ENCODE data around the gene RBM4B.
"Not testable (repeated sequence)": the region's sequence is repeated elsewhere in the genome, so short reads cannot be mapped to it uniquely, and the experiment has no call there.

RBM4B gene, protein sequence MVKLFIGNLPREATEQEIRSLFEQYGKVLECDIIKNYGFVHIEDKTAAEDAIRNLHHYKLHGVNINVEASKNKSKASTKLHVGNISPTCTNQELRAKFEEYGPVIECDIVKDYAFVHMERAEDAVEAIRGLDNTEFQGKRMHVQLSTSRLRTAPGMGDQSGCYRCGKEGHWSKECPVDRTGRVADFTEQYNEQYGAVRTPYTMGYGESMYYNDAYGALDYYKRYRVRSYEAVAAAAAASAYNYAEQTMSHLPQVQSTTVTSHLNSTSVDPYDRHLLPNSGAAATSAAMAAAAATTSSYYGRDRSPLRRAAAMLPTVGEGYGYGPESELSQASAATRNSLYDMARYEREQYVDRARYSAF

DNA sequence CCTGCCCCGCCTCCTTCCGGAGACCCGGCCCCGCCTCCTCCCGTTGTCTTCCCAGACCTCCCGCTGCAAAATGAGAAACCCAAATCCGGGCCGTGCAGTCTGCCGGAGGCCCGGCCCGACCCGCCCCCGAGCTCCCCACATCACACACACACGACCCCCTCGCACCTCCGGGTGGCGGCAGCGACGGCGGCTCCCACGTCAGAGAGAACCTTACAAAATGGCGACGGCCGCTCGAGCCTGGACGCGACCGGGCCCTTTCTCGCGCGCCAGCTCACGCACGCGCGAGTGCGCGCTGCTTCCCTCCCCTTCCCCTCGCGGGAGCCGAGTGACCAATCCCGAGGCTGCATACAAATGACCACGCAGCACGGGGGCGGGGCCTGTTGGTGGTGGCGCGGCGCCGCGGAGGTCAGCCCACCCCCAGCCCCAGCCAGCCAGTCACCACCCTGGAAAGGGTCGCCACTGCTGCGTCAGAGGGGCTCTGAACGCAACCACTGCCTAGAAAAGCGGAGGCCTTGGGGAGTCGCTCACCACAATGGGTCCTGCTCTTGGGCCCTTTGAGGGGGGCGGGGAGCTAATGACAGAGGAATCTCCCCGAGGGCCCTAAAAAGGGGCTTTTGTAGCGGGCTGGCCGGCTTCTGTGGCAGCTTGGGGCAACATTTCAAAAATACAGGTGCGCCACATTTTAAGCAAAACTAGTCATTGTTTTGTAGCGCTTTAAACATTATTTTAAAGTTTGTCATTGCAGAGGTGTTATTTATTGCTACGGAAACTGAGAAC lies at the start of gene RBM4B:
TSS of gene RBM4B (minus strand) at position 289 of the 777 bp plus-strand sequence. CDS start 808 bp downstream, outside the sequence.
- DNase-seq (ENCODE audit: low read depth, low spot score) = peak; percentile 99

DNA sequence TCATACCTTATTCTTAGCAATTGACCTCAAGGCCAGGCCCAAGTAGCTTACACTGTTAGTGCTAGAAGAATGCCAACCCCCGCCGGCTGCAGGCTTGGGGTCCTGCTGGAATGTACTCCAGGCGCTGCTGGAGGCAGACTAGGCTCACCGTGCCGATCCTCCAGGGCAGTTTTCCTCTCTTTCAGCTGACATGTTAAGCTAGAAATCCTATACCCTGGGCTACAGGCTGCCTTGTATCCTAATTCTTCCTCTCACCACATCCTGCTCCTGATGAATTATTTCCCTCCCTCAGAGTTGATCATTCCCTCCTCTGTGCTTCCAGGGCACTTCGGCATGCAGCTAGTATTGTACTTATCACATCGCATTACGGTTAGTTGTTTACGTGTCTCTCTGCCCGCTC lies 48.0 kb upstream of the RBM4B start:
- DNase-seq (ENCODE audit: low read depth, low spot score) = peak; percentile 65

DNA sequence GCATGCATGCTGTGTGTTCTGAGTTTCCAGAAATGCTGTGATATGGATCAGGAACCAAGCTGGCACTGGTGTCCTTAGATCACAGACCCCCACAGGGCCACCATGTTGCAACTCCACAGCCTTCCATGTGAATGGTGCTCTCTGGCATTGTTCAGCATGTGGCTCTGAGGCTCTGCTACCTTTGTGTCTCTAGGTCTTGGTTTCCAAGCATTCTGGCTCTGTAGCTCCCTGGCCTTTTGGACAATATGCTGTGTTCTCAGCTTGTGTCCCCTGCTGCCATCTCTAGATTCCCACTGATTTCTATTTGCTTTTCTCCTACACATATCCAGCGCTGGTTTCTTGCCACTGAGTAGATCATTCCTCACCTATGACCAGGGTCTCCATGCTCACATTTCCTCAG lies 47.4 kb upstream of the RBM4B start:
- no peak for DNase-seq (ENCODE audit: low read depth, low spot score)

DNA sequence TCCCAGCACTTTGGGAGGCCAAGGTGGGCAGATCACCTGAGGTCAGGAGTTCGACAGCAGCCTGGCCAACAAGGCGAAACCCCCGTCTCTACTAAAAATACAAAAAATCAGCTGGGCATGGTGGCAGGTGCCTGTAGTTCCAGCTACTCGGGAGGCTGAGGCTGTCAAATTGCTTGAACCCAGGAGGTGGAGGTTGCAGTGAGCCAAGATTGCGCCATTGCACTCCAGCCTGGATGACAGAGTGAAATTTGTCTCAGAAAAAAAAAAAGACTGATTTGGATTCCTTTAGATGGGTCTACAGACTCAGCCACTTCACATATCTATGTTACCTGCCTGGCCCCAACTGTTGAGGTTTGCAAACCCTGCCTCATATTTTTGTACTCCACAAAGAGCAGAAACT lies 46.5 kb upstream of the RBM4B start:
- DNase-seq (ENCODE audit: low read depth, low spot score) = not testable (repeated sequence)

DNA sequence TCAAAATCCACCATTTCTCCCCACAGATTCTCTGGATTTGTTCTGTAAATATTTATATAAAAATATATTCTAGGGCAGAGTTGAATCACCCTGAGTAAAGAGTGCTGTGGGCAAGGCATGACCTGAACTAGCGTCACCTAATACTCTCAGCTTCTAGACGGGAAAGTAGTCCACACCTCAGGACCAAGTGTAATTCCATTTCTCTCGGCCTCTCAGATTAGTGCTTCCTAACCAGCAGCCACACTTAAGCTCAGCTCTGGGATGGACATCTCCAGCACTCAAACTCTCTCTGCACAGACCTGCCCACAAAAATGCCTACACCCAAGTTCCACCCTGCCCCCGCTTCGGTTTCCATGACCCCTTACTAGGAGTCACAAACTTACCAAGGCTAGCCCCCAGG lies 46.0 kb upstream of the RBM4B start:
- no peak for DNase-seq (ENCODE audit: low read depth, low spot score)

DNA sequence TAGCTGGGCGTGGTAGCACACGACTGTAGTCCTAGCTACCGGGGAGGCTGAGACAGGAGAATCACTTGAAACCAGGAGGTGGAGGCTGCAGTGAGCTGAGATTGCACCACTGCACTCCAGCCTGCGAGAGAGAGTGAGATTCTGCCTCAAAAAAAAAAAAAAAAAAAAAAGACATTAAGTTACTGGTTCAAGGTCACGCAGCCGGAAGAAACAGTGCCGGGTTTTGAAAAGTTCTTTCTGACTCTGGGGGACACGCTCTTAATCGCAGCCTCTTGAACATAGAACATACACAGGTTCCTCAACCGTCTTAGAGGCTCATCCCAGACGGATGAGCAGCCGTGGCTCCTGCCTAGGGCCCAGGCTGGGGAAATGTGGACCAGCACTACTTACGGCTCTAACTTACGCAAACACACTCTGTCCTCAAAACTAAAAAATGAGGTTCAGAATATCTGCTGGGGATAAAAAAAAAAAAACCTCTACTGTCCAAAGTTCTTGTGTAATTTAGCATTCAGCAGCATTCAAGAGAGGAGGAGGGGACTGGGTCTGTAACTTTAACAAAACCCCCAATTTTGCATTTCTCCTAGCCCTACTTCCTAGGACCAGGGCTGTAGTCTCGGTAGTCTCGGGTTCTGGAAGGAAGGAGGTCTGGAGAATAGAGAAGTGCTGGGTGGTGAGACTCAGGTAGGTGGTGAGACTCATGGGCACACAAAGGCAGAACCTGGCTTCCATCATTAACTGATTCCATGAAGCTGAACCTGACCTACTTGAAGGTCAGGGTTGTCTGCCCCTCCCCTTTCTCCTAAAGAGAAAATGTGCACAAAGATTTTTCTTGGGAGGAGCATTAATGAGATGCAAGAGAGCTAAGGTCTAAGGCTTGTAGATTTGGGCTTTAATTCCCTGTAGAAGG lies 45.3 kb upstream of the RBM4B start:
- no peak for DNase-seq (ENCODE audit: low read depth, low spot score)

DNA sequence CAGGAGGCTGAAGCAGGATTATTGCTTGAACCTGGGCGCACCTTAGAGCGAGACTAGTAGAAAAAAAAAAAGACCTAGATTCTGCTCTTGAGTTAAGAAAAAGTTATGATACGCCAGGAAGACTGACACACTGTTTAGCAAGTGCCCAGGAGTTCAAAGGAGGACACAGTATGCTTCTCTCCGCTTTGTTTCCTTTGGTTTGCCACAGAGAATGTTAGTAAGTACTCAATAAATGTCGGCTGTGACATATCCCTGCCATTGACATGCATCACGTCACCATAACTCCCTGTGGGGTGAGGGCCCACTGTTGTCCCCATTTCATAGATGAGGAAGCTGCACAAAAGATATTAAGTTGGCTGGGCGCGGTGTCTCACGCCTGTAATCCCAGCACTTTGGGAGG lies 44.3 kb upstream of the RBM4B start:
- no peak for DNase-seq (ENCODE audit: low read depth, low spot score)

DNA sequence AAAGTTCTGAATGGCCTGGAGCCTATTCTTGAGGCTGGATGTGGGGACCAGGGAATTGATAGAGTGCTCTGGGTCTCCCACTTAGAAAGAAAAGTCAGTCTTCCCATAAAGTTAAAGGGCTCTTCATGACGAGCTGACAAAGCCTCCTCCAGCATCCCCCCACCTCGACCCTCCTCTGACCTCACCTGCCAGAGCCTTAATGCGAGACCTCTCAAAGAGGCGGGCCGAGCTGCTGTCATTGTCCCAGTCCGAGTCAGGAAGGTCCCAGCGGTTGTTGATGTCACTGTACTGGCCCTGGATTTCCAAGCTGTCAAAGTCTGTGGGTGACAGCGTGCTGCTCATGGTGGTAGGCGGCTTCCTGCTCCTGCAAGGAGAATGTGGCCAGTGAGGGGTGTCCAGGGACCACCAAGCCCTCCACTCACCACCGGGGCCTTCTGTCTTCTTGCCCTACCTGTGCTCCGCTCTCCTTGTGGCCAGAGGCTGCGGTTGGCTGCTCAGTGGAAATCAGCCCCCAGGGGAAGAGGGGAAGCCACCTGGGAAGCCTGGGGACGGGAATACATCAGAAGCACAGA lies 43.3 kb upstream of the RBM4B start:
- no peak for DNase-seq (ENCODE audit: low read depth, low spot score)

DNA sequence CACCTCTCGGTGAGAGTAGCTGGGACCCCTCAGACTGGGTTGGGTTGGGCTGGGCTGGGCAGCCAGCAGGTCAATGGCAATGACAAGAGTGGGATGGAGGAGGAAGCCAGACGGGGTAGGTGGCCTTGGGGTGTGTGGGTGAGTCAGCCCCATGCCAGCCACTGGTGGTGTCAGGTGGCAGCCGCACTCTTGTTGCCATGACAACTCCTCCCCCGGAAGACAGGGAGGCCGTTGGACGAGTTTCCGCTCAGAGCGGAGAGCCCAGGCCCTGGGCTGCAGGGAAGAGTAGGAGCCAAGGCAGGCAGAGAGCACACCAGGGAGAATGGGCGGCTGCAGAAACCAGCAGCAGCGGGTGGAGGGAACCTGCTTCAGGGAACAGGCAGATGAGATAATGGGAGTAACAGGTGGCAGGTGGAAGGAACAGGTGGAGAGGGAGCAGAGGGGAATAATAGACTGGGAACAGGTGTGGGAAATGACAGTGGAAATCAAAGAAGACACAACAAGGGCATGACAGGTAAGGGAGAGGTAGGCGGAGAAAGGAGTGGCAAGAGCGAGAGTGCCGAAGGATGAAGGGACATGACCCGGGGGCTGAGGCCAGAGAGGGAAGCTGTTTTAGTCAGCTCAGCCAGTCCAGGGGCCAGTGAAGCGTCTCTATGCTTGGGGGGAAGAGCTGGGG lies 42.7 kb upstream of the RBM4B start:
- DNase-seq (ENCODE audit: low read depth, low spot score) = peak; percentile 90

DNA sequence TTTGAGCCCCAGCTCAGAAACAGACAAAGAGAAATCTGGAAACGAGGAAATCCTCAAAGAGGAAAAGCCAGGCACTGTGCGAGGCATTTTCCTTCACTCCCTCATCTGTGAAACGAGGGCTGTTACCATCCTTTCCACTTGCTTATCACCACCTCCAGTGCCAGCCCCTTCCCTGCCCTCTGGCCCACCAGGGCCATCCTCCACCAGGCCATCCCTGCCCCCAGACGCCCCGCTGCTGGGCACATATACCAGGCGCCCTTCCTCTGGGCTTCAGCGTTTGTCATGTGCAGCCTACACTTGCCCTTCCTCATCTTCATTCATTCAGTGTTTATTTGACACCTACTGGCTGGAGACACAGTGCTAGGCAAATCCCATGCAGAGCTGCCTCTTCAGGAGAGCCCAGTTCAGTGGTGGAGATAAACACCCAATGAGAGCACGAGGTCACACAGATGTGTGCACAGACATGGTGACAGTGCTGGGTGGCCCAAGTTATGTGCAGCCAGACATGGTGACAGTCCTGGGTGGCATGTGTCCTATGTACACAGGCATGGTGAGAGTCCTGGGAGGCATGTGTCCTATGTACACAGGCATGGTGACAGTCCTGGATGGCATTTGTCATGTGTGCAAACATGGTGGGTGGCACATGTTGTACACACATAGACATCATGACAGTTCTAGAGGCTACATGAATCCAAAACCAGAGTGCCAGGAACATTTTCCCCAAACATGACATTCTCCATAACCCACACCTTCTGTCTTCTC lies 41.6 kb upstream of the RBM4B start:
- no peak for DNase-seq (ENCODE audit: low read depth, low spot score)

DNA sequence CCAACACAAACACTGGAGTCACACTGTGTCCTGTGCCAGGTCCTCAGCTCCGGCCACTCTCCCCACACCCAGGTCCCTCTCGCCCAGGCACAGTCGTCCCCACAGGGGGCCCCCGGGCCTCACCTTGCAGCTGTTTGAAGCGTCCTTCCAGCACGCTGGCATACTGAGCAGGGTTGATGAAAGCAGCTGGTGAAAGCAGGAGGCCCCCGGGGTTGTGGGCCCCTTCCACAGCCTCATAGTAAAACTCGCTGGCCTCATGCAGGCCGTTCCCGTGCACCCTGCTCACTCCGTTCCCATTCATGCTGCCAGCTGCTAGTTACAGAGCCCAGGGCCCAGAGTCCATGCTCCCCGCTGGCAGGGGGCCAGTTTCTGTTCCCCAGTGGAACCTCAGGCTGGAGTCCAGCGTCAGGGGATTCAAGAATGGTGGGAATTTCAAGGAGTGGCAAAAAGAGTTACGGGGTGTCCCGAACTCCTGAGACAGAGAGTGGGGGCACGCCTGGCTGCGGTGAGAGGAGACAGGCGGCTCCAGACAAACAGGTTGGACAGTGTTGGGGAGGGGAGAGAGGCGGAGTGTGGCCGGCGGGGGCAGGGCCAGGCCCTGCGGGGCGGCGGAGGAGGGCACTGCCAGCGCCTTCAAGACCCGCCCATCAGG lies 40.8 kb upstream of the RBM4B start:
- DNase-seq (ENCODE audit: low read depth, low spot score) = peak; percentile 41

DNA sequence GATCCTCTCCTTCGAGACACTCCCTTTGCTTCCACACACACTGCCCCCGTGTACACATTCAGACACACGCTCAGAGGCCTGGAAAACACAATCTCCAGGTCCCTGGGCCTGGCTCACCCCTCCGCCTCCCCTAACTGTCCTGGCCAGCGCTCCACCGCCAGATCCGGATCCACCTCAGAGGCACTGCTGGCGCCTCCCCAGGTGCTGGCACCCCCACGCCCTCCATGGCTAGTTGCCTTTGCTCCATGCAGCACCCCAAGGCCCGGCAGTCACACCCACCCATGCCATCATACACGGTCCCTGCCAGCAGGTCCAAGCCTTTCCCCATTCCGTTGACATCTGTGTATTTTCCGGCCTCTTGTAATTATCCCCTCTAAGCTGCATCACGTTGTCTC lies 40.2 kb upstream of the RBM4B start:
- no peak for DNase-seq (ENCODE audit: low read depth, low spot score)

DNA sequence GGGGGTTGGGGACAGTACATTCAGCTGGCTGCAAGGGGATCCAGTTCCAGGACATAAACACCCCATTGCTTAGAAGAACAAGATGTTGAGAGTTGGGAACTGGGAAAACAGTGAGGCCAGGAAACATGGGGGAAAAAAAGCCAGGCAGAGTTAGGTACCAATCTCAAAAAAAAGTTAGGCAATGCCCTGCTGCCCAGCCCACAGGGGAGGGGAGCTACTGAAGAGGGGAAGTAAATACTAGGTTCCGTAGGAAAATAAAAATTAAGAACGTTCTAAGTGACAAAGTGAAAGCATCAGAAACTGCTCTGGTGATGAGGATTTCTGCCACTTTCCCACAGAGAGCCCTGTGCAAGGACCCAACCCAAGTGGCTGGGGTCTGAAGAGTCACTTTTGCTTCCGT lies 39.3 kb upstream of the RBM4B start:
- DNase-seq (ENCODE audit: low read depth, low spot score) = no peak

DNA sequence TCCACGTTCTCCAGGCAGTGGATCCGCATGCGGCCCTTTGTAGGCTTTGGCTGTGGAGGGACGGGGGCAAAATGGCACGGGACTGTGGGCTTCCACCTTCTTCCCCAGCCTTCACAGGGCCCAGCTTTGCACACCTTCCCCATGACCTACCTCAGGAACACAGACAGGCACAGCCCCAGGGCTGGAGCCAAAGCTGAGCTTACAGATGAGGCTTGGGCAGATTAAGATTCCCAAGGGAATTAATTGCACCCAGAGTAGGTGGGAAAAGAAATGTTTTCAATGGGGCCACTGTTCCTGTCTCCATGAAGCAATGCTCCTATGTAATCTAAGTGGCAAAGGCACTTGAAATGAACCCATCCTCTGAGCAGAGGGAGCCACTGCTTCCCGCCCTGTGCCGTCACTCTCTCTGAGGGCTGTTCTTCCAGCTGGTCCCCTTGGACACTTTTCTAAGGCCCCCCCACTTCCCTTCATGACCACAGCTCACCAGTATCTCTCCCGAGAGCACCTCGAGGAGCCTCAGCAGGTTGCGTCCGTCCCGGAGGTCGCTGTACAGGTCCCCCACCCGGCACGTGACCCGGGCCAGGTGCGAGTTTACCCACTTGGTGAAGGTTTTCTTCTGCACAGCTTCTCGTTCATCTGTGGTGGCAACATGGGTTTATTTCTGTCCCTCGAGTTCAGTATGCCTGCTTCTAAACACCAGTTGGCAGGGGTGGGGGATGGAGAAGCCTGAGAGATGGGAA lies 37.8 kb upstream of the RBM4B start:
- DNase-seq (ENCODE audit: low read depth, low spot score) = no peak

DNA sequence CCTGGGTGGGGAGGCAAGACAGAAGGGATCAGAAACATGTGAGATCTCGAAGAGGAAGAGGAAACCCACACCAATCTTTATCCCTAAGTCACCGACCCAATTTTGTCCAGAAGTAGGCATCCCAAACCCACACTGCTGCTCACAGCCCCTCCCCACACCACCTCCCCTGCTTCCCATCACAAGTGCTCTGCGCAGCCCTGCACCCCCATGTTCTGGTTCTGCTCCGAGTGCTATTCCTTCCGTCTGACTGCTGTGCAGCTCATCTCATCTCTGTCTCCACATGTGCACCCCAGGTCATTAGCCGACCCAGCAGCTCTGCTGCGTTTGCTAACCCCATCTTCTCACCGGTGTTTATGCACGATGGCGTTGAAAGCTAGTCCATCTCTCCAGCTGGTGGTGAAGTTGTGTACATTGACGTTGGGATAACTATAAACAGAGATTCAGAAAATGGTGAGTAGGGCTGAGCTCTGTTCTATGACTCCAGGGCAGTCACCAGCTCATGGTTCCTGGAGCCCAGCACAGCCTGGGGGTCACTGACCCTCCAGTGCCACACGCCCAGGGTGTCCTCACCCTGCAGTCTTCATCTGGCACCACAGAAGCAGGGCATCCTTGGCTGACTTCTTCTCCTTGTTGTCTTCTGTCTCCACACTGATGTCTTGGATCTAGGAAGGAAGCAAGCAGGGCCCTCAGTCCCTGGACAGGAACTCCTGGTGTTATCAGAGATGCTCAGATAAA lies 36.2 kb upstream of the RBM4B start:
- DNase-seq (ENCODE audit: low read depth, low spot score) = no peak

DNA sequence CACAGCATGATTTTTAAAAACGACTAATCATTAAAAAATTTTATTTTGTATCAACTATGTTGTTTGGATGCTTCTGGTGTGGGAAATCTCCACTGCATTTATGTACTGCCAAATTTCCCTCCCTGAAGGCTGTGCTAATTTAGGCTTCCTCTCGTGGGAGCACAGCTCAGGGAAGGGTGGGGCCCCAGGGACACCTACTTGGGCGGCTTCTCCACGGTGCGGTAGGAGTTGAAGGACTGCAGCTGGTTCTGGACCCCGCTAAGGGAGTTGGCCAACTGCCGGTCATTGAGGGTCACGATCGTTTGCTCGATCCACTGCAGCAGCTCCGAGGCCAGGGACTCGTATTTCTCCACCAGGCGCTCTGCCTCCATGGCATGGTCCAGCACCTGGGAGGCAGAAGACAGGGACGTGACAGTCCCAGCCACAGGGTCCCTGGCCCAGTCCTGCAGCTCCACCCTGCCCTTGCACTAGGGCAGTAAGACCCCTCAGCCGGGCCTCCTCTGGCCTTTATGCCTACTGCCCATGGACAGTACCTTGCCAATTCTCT lies 32.8 kb upstream of the RBM4B start:
- DNase-seq (ENCODE audit: low read depth, low spot score) = no peak

DNA sequence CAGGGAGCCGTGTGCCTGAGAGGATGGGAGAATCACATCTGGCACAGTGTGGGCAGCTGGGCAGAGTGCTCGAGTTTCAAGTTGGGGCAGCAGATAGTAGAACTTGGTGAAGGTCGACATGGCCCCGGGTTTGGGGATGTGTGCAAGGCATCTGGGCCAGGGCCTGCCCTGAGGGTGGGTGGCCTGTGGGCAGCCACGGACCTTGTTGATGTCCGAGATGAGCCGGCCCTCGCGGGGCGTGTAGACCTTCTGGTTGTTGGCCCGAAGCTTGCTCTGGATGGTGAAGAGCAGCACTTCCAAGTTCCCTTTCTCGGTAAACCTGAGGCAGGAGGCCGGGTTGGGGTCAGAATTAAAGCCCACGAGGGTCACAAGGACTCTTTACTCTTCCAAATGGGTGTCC lies 31.0 kb upstream of the RBM4B start:
- DNase-seq (ENCODE audit: low read depth, low spot score) = no peak

DNA sequence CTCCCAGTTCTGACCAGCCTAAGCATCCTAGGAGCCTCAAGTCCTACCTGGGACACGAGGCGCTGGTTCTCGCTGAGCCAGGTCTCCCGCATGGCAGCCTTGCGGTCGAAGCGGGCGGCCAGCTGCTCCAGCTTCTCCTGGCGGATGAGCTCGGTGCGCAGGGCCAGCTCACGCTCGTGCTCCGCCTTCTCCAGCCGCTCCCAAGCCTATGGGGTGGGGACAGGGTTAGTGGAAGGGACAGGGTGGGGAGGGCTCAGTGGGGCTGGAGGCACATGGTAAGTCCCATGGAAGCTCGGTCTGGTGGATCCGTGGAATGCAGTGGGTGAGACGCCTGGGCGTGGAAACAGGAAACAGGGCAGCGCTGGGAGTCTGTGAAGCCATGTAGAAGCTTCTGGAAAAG lies 30.4 kb upstream of the RBM4B start:
- no peak for DNase-seq (ENCODE audit: low read depth, low spot score)

Data from astrocyte of the hippocampus (primary cell).